Measurements from ENCODE around the gene KATNAL1.

Gene KATNAL1

DNA sequence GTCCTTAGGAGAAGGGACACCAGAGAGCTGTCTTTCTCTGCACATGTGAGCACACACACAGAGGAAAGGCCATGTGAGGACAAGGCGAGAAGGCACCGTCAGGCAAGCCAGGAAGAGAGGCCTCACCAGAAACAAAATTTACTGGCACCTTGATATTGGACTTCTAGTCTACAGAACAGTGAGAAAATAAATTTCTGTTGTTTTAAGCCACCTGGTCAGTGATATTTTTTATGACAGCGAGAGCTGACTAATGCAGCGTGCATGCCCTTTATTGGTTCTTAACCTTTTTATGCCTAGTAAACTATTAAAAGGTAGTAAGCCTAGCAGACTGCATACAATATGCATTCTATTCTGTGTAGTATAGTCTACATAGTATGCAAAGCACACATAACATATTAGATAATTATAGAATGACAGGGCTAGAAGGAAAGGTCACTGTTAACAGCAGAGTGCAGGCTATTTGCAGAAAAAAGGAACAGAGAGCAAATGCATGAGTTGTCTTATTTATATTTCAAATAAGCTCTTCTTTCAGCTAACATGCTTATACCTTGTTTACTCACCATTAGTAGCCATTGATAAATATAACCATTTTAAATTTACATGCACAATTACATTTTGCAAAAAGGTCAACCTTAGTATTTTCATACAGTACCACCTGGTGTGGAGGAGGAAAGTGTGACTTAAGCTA, 25.2 kb upstream of the KATNAL1 start:
- no peak for DNase-seq (ENCODE audit: low spot score)

DNA sequence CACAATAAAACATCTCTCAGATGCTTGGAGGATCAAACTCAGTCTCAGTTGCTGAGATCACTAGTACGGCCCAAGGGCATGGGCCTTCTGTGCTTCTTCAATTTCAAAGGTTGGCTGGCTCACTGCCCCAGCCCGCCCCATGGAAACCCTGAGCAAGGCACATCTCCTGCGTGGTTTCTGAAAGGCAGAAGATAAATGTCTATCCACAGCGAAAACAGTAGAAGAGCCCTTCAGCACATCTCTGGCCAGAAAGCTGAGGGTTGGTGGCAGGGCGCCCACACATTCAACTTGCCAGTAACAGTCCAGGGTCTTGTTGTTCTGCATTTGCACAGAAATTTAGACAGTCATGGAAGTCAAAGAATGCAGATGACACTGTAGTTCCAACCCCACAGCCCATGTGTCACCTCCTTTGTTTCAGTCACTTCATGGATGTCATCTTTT, 24.0 kb upstream of the KATNAL1 start:
- no peak for DNase-seq (ENCODE audit: low spot score)

DNA sequence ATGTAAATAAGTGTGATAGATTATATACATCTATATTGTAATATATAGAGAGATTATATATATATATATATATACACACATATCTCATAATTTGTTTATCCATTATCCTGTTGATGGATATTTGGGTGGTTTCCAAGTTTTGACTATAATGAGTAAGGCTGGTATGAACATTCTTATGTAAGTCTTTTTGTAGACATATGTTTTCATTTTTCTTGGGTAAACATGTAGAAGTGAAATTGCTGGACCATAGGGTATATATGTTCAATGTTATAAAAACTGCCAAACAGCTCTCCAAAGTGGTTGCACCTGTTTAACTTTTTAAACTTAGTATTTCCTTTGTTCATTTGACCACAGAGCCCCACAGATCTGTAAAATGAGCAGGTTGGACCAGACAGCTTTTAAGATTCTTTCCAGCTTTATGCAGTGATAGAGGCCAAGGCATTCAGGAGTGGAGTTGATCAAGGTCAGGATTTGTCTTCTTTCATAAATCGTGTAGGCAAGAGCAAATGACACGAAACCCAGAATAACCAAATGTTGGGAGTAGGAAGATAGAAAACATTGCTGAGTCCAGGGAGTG, 21.7 kb upstream of the KATNAL1 start:
- no peak for DNase-seq (ENCODE audit: low spot score)

DNA sequence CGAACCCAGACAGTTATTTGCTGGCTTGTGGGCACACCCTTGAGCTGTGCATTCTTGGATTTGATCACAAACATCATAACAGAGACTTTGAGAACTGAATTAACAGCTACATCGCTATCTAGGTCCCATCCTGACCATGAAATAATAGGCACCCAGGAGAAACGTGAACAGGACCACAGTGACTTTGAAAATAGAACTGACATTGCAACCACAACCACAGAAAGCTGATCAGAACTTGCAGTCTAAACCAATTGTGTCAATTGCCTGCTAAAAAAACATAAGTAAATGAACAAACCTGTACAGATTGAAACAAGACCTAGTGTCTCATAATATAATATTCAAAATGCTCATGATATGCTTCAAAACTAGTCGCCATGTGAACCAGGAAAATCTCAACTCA, 18.3 kb upstream of the KATNAL1 start:
- no peak for DNase-seq (ENCODE audit: low spot score)

DNA sequence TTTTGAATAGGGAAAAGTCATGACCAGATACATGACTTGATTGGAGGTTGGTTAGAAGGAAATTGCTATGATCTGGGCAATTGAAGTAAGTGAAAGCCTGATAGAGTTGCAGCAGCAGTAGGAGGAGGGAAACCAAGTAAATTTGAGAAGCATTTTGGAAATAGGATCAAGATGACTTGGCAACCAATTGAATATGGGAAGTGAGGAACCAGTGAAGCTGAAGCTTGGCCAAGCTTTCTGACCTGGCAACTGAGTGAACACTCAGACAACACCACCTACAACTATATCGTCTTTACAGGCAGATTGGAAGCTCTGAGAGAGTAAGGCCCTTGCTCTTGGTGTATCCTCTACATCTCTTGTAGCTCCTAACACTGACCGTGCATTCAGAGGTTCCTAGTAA, 16.2 kb upstream of the KATNAL1 start:
- DNase-seq (ENCODE audit: low spot score) = no peak

DNA sequence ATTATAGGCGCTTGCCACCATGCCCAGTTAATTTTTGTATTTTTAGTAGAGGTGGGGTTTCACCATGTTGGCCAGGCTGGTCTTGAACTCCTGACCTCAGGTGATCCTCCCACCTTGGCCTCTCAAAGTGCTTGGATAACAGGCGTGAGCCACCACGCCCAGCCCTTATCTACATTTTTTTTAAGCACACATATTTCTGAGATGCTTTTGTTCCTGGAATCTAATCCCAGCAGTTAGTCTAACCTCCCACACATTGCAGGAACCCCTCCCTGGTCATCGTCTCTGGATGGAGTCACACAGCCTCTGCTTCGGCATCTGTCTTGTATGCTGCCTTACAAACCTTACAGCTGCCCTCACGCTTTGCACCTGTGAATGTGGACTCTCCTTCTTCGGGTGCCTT, 15.1 kb upstream of the KATNAL1 start:
- DNase-seq (ENCODE audit: low spot score) = no peak

DNA sequence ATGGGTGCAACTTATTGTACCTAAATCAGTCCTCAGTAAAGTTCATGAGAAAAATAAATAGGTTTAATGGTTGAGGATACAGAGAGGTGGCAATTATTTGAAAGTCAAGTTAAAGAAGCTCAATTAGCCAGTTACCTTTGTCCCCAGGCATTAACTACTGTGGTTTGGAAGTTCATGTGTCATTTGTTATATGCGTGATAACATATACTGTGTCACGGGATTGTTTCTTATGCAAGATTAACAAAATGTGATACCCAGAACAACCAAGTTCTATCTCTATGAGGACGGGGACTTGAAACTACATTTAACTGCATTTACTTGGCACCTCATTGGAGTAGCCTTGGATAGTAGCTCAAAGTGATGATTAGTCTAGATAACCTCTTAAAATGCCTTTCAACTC, 13.9 kb upstream of the KATNAL1 start:
- DNase-seq (ENCODE audit: low spot score) = no peak

DNA sequence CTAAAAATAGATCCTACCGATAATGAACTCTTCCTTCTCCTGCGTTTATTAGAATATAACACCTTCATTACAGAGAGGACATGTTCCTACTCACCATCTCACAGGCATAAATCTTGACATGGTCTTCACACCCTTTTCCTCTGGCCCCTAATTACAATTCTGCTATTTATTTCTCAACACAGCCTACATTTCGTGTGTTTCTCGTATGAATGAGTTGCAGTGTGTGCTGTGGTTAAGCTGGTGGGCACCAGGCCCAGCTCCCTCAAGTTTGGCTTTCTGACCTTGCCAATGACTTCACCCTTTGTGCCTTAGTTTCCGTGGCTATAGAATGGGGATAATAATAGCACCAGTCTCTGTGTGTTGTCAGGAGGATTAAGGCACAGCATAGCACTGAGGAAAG, 12.3 kb upstream of the KATNAL1 start:
- no peak for DNase-seq (ENCODE audit: low spot score)

DNA sequence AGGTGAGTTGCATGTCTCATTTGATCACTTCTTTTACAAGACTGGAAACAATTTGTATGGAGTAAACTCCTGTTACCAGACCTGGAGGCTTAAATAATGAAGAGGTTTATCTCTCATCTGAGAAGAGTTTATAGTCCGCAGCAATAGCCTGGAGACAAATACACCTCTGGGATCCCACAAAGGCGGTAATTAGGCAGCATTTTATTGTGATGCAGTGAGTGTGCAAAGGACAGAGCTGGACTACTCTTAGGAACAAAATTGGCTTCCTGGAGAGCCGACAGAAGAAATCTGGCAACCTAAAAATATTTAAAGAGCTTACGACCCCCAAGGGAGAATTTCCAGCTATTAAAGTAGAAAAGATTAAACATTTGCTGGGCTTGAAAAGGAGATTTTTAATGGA, 11.8 kb upstream of the KATNAL1 start:
- no peak for DNase-seq (ENCODE audit: low spot score)

DNA sequence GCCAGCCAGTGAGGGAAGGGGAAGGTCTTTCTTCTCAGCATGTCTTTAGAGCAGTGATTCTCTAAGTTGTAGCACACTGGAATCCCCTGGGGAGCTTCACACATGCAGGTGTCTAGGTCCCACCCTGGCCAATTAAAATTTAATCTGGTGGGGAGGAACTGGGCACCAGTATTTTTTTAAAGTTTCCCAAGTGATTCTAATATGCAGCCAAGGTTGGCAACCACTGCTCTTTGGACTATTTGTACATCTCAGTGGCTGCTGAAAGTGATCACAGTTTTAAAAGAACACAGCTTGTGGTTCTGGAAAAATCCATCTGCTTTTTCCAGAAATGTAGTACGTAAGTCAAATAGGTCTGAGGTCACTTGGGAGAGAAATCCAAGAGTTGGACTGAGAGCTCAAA, 10.7 kb upstream of the KATNAL1 start:
- no peak for DNase-seq (ENCODE audit: low spot score)

DNA sequence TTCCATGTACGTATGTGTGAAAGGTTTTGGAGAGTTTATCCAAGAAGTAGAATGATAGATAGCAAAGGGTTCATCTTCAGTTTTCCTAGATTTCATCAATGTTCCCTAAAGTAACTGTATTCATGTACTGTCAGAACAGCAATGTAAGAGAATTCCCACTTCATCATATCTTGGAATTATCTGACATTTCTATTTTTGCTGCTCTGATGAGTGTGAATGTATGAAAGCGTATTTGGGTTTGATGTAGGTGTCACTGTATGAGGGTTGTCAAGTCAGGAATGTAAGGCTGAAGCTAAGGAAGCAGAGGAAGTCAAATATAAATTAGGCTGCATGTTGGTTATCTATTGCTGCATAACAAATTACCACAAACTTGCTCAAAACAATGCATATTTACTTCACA, 7.2 kb upstream of the KATNAL1 start:
- DNase-seq (ENCODE audit: low spot score) = no peak

DNA sequence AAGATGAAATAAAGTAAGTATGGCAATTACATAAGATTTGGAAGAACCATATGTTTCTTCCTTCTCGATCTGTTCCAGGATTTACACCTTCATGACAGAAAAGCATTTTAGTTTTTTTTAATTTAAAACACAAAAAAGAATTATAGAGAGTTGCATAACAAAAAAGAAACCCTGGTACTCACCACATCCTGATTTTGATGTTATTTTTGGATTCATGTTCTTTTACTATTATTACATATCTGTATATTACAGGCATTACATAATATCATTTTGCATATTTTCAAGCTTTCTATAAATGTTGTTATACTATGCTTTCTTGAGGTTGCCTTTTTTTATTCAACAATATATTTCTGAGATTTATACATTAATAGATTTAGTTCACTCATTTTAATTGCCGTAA, 6.7 kb upstream of the KATNAL1 start:
- DNase-seq (ENCODE audit: low spot score) = no peak

DNA sequence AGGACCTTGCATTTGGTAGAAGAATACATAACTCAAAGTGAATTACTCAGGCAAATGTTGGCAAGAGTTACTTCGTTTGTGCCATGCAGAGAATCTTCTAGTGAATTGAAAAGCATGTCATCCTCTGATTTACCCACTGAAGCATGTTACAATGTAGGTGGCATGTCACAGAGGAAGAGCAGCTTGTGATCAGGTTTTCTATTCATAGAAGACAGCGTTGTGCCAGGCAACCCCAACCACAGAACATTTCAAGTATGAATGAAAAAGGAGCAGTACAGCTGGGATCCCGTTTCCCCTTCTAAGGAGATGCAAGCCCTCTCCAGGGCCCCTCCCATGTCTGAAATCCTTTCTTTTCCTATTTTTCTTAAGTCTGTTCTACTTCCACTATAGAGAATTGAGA, 6.0 kb upstream of the KATNAL1 start:
- no peak for DNase-seq (ENCODE audit: low spot score)

DNA sequence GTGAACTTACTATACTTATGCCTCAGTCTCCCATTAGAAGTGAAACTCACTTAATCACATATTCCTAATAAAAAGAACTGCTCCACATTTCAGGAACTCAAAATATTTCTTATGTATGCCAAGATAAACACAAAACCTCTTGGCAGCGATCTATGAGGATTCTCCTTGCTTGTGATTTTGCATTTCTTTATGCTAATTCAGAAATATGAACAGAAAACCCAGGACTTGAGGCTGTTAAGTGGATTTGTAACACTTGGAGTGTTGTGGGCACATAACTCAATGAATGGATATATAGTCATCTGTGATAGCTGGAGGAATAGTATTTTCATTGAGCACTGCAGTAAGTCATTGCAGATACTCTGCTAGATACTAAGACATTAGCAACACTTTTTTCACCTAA, 5.6 kb upstream of the KATNAL1 start:
- DNase-seq (ENCODE audit: low spot score) = no peak

DNA sequence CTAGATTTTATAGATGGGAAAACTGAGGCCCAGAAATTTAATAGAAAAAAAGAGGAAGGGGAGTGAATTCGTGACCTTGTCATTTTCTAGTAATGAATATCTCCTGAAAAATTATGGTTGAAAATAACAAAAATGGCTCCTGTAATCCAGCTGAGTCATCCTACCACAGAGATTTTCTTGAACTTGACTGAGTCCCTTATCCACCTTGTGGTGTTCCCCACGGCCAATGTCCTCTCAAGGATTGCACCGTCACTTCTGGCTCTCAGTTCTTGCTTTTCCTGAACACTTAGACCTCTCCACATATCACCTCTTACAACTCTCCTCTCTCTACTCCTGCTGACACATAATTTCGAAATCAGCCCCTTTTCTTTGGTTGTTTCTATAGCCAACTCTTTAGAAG, 1.2 kb upstream of the KATNAL1 start:
- DNase-seq (ENCODE audit: low spot score) = no peak

DNA sequence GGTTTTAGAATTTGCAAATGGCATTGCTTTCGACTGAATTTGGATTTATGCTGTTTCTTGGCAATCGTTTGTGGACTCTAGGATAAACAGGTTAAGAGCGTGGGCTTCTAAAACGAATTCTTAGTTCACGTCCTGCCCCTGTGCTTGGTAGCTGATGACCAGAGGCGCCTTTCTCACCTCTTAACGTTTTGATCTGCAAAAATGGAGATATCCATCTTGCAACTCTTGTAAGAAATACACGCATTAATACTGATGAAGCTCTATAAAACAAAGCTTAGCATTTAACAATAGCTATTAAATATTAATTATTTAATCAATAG, 580 bp upstream of the KATNAL1 start:
- DNase-seq (ENCODE audit: low spot score) = no peak

DNA sequence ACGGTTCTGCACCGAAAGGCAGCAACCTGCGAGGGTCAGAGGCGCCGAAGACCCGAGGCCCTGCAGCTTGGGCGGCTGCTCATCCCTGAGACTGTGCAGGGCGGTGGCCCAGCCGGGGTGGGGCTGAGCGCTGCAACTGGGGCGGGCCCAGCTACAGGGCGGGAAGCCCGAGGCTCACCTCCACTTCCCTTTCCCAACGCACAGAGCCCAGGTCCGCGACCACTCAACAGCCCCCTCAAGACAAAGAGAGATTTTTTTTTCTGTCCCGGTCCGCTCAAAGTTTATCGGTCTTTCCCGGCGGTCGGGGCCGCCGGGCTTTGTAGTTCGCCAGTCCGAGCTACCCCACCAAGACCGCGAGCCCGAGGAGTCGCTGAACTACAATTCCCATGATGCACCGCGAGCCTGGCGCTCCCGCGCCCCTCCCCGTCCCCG, 573 bp downstream of the KATNAL1 start:
- DNase-seq (ENCODE audit: low spot score) = peak; percentile 97

DNA sequence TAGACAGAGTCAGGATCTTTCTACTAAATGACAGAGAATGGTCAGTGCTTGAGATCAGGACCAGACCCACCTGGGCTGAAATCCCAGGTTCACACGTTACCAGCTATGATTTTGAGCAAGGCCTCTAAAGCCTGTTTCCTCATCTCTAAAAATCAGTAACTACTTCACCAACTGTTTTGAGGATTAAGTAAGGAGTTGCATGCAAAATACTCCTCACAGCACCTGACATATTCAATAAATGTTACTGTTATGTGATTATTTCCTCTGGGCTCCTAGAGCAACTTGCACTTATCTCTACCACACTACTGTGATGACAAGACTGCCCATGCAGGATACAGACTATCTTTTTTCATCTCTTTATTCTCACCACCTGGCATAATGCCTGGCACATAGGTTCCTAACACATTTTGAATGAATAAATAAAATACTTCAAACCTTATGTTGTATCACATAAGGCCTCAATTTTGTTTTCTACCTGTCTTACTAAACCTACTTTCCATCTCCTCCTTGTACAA, 1.8 kb downstream of the KATNAL1 start:
- no peak for DNase-seq (ENCODE audit: low spot score)

DNA sequence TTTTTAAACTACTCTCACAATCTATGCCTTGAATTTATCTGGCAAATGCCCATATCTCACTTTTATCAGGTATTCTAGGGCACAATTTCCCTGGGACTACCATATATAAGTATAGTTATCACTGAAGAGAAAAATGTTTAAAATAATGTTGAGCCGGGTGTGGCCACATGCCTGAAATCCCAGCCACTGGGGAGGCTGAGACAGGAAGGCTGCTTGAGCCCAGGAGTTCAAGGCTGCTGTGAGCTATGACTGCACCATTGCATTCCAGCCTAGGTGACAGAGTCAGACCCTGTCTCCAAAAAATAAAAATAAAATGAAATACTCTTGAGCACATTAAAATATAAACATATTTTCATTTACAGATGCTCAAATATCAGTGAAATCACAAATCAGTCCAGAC, 4.1 kb downstream of the KATNAL1 start:
- DNase-seq (ENCODE audit: low spot score) = no peak

DNA sequence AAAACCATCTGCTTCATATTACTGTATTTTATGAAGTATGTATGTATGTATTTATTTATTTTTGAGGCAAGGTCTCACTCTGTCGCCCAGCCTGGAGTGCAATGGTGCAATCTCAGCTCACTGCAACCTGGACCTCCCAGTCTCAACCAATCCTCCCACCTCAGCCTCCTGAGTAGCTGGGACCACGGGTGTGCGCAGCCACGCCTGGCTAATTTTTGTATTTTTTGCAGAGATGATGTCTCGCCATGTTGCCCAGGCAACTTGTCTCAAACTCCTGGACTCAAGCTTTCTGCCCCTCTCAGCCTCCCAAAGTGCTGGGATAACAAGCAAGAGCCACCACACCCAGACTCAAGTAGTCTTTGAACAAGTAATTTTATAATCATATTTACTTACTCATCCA, 5.5 kb downstream of the KATNAL1 start:
- DNase-seq (ENCODE audit: low spot score) = no peak

DNA sequence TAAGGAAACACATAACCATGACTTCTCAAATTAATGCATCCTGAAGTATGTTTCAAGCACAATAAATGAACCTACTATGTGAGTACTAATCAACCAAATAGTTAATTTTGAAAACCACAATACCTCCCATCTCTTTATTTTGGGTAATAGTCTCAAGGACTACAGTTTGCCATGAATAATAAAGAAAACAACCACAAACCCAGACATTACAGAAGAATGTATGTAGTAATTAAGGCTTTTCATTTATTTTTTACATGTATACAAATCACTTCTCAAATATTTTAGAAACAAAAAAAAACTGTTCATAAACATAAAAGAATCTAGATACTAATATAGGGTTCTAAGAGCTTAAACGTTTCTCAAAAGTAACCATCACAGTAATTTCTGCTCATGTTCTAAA, 6.8 kb downstream of the KATNAL1 start:
- no peak for DNase-seq (ENCODE audit: low spot score)

DNA sequence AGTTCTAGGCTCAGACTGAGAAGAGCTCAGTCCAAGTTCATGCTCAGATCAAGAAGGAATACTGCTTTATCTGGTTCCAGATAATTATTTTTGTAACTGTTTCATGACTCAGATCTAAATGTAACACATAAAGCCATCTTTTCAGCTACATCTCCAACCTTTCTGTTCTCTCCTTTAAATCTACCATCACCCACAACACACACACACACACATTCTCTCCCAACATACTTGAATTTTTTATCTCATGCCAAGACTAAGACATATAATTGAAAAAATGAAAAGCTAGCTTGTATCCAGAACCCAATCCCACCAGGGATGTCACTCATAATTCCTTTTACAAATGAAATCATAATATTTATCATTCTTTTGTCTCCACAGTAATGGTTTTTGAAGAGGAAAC, 7.6 kb downstream of the KATNAL1 start:
- DNase-seq (ENCODE audit: low spot score) = no peak

DNA sequence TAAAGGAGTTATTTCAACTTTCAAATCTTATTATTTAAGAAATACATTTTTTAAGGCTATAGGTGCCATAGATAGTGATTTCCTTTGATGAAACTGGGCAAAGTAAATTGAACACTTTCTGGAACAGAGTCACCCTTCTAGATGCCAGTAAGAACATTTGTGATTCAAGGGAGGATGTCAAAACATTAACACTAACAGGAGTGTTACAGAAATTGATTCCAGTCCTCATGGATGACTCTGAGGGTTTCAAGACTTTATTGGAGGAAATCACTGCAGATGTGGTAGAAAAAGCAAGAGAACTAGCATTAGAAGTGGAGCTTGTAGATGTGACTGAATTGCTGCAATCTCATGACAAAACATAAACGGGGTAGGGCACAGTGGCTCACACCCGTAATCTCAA, 12.2 kb downstream of the KATNAL1 start:
- DNase-seq (ENCODE audit: low spot score) = no peak

DNA sequence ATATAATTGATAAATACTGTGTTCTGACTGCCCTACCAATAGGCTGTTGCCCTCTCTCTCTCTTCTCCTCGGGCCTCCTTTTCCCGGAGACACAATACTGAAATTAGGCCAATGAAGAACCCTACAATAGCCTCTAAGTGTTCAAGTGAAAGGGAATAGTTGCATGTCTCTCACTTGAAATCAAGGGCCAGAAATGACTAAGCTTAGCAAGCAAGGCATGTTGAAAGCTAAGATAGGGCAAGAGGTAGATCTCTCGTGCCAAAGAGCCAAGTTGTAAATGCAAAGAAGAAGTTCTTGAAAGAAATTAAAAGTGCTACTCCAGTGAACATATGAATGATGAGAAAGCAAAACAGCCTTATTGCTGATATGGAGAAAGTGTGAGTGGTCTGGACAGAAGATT, 13.3 kb downstream of the KATNAL1 start:
- no peak for DNase-seq (ENCODE audit: low spot score)

Measured in SK-N-DZ (cell line).